Liver (tissue), 9 donors: ENCODE measurements around the gene FCN1. TPM values are rescaled to one million over a fixed set of nuclear protein-coding genes. Genes with fewer than 3 reads are reported as not detected.

Experiments used
- DNase-seq: peaks from one replicate; pipeline ENCODE4 v3.0.0-alpha.2; 2017; ENCODE audit warnings: low spot score
- H3K27ac ChIP-seq, 2 donors: one replicate each; pipeline ENCODE4 v1.7.0; 2013; ENCODE audit warnings: inconsistent platforms in 2 of 2, low read length in 2 of 2, control low read depth in 1 of 2, low read depth in 1 of 2, mild to moderate bottlenecking in 1 of 2
- H3K27me3 ChIP-seq, 4 donors: one replicate each; pipeline versions ENCODE4 v1.6.1 to v1.7.0; 2013; ENCODE audit warnings: low read length in 3 of 4, inconsistent platforms in 1 of 4, mild to moderate bottlenecking in 1 of 4, moderate library complexity in 1 of 4; ENCODE audit not compliant: control insufficient read depth in 4 of 4, insufficient read depth in 4 of 4
- H3K36me3 ChIP-seq, 4 donors: one replicate each; pipeline versions ENCODE4 v1.6.1 to v1.7.0; 2013; ENCODE audit warnings: low read length in 3 of 4, mild to moderate bottlenecking in 3 of 4, low read depth in 1 of 4, moderate library complexity in 1 of 4; ENCODE audit not compliant: control insufficient read depth in 4 of 4, insufficient read depth in 3 of 4
- H3K4me1 ChIP-seq, 4 donors: one replicate each; pipeline versions ENCODE4 v1.6.1 to v1.7.0; 2013; ENCODE audit warnings: low read length in 3 of 4, mild to moderate bottlenecking in 3 of 4, moderate library complexity in 1 of 4; ENCODE audit not compliant: control insufficient read depth in 4 of 4, insufficient read depth in 4 of 4
- H3K4me3 ChIP-seq, 3 donors: one replicate each; pipeline versions ENCODE4 v1.6.1 to v1.7.0; 2013; ENCODE audit warnings: low read length in 3 of 3, control low read depth in 1 of 3, low read depth in 1 of 3, mild to moderate bottlenecking in 1 of 3
- H3K9ac ChIP-seq, 2 donors: one replicate each; pipeline ENCODE4 v1.7.0; 2013; ENCODE audit warnings: low read length in 2 of 2, mild to moderate bottlenecking in 2 of 2, moderate library complexity in 2 of 2, control low read depth in 1 of 2, low read depth in 1 of 2
- H3K9me3 ChIP-seq, 4 donors: one replicate each; pipeline versions ENCODE4 v1.6.1 to v1.7.0; 2013; ENCODE audit warnings: low read length in 3 of 4; ENCODE audit not compliant: control insufficient read depth in 4 of 4
- EGR1 ChIP-seq, 2 donors: IDR thresholded peaks; 2 replicates each; pipeline ENCODE4 v1.6.1; 2016 to 2018; ENCODE audit warnings: antibody characterized with exemption in 2 of 2, low read depth in 2 of 2
- FOXA1 ChIP-seq: IDR thresholded peaks from 2 replicates; pipeline ENCODE4 v1.6.1; 2016; ENCODE audit warnings: antibody characterized with exemption
- FOXA2 ChIP-seq: IDR thresholded peaks from 2 replicates; pipeline ENCODE4 v1.6.1; 2016; ENCODE audit warnings: antibody characterized with exemption
- GABPA ChIP-seq, 2 donors: IDR thresholded peaks in 1 of 2; conservative IDR thresholded peaks in 1 of 2; 2 replicates each; pipeline ENCODE4 v1.6.1; 2016; ENCODE audit warnings: antibody characterized with exemption in 2 of 2, mild to moderate bottlenecking in 1 of 2, moderate library complexity in 1 of 2
- HNF4A ChIP-seq, 2 donors: conservative IDR thresholded peaks; 2 replicates each; pipeline ENCODE4 v1.6.1; 2016; ENCODE audit warnings: antibody characterized with exemption in 2 of 2, mild to moderate bottlenecking in 2 of 2
- HNF4G ChIP-seq: IDR thresholded peaks from 2 replicates; pipeline ENCODE4 v1.6.1; 2016; ENCODE audit warnings: antibody characterized with exemption
- JUND ChIP-seq, 2 donors: IDR thresholded peaks; 2 replicates each; pipeline ENCODE4 v1.6.1; 2016; ENCODE audit warnings: antibody characterized with exemption in 2 of 2
- NR2F2 ChIP-seq: IDR thresholded peaks from 2 replicates; pipeline ENCODE4 v1.6.1; 2016; ENCODE audit warnings: antibody characterized with exemption
- RXRA ChIP-seq, 2 donors: IDR thresholded peaks; 2 replicates each; pipeline ENCODE4 v1.6.1; 2017 to 2018; ENCODE audit warnings: antibody characterized with exemption in 2 of 2, mild to moderate bottlenecking in 1 of 2
- SP1 ChIP-seq: IDR thresholded peaks from 2 replicates; pipeline ENCODE4 v1.6.1; 2018; ENCODE audit warnings: antibody characterized with exemption, mild to moderate bottlenecking
- TAF1 ChIP-seq: conservative IDR thresholded peaks from 2 replicates; pipeline ENCODE4 v1.6.1; 2016; ENCODE audit warnings: antibody characterized with exemption, mild to moderate bottlenecking
- WGBS: extraction: QIAGEN DNeasy Blood & Tissue Kit; methylation state at CpG from one replicate; pipeline ENCODE4 v1.1.7; 2013; 5-methylcytosine and 5-hydroxymethylcytosine counted together
- polyA plus RNA-seq, 2 donors: library from polyadenylated mRNA; stranded (reverse) in 1 of 2; unstranded in 1 of 2; fragments of 200-250 nt in 1 of 2; fragments of >200 nt in 1 of 2; fragmentation: Nextera tagmentation in 1 of 2; extraction: Ambion mirVana in 1 of 2; gene quantifications; one replicate each; pipeline versions ENCODE4 v1.2.1 to v1.2.3, GENCODE V29; 2013 to 2015
- total RNA-seq, 2 donors: library from RNA; depleted of rRNA; stranded (reverse); fragments of >200 nt; gene quantifications; one replicate each; pipeline ENCODE4 v1.2.3, GENCODE V29; 2014
- TF ChIP-seq, protein P1 (sequence below): fragments of 150-350 bp; IDR thresholded peaks from 2 replicates; pipeline ENCODE4 v1.5.1; 2017; ENCODE audit warnings: improper control_type of control experiment, low read depth, low read length; ENCODE audit not compliant: missing input control
- TF ChIP-seq, protein P2 (sequence below): IDR thresholded peaks from 2 replicates; pipeline ENCODE4 v1.6.1; 2016; ENCODE audit warnings: antibody characterized with exemption
- TF ChIP-seq, protein P3 (sequence below): IDR thresholded peaks from 2 replicates; pipeline ENCODE4 v1.6.1; 2016; ENCODE audit warnings: antibody characterized with exemption
- TF ChIP-seq, protein P4 (sequence below): IDR thresholded peaks from 2 replicates; pipeline ENCODE4 v1.6.1; 2016; ENCODE audit warnings: antibody characterized with exemption
- TF ChIP-seq, protein P5 (sequence below): IDR thresholded peaks from 2 replicates; pipeline ENCODE4 v1.6.1; 2016; ENCODE audit warnings: antibody characterized with exemption, mild to moderate bottlenecking
- donor health status: healthy.
- donor health status: healthy.
- donor health status: healthy.
- donor health status: healthy.
- donor health status: healthy.

The FCN1 gene
- total and polyA plus RNA-seq, 4 donors: 0.97 to 15.0 (median 5.4) TPM

DNA sequence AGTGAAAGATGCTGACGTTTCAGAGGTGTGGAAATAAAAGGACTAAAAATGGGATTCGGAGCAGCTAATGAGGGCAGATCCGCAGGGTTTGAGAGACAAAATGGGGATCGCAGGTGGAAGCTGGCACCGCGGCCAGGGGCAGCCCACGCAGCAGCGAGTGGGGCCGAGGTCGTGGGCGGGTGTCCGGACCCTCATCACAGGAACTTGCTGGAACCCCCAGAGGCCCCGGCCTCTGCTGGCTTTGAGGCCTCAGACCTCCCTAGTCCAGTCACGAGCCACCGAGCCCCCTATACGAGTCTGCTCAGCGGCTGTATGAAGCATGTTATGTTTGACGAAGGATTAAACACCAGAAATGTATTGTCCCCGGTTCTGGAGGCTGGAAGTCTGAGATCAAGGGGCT is 45.8 kb upstream of the FCN1 start:
- WGBS: 91% methylated on average over 19 of the region's 19 CpGs
- no peak for TF ChIP-seq RXRA (IDR thresholded peaks at IDR 0.05)
- TF ChIP-seq, protein P1, sequence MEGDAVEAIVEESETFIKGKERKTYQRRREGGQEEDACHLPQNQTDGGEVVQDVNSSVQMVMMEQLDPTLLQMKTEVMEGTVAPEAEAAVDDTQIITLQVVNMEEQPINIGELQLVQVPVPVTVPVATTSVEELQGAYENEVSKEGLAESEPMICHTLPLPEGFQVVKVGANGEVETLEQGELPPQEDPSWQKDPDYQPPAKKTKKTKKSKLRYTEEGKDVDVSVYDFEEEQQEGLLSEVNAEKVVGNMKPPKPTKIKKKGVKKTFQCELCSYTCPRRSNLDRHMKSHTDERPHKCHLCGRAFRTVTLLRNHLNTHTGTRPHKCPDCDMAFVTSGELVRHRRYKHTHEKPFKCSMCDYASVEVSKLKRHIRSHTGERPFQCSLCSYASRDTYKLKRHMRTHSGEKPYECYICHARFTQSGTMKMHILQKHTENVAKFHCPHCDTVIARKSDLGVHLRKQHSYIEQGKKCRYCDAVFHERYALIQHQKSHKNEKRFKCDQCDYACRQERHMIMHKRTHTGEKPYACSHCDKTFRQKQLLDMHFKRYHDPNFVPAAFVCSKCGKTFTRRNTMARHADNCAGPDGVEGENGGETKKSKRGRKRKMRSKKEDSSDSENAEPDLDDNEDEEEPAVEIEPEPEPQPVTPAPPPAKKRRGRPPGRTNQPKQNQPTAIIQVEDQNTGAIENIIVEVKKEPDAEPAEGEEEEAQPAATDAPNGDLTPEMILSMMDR: no peak
- no peak for TF ChIP-seq GABPA (IDR thresholded peaks at IDR 0.05 in 1 of 2, conservative IDR thresholded peaks at IDR 0.05 in 1 of 2)
- TF ChIP-seq, protein P2, sequence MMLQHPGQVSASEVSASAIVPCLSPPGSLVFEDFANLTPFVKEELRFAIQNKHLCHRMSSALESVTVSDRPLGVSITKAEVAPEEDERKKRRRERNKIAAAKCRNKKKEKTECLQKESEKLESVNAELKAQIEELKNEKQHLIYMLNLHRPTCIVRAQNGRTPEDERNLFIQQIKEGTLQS: no peak
- TF ChIP-seq HNF4G: no peak
- TF ChIP-seq TAF1: no peak
- TF ChIP-seq, protein P3, sequence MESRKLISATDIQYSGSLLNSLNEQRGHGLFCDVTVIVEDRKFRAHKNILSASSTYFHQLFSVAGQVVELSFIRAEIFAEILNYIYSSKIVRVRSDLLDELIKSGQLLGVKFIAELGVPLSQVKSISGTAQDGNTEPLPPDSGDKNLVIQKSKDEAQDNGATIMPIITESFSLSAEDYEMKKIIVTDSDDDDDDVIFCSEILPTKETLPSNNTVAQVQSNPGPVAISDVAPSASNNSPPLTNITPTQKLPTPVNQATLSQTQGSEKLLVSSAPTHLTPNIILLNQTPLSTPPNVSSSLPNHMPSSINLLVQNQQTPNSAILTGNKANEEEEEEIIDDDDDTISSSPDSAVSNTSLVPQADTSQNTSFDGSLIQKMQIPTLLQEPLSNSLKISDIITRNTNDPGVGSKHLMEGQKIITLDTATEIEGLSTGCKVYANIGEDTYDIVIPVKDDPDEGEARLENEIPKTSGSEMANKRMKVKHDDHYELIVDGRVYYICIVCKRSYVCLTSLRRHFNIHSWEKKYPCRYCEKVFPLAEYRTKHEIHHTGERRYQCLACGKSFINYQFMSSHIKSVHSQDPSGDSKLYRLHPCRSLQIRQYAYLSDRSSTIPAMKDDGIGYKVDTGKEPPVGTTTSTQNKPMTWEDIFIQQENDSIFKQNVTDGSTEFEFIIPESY: no peak
- TF ChIP-seq SP1: no peak
- no peak for TF ChIP-seq HNF4A (conservative IDR thresholded peaks at IDR 0.05)
- TF ChIP-seq, protein P4, sequence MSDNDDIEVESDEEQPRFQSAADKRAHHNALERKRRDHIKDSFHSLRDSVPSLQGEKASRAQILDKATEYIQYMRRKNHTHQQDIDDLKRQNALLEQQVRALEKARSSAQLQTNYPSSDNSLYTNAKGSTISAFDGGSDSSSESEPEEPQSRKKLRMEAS: no peak
- TF ChIP-seq JUND (IDR thresholded peaks at IDR 0.05): no peak
- no peak for TF ChIP-seq EGR1 (IDR thresholded peaks at IDR 0.05; ENCODE audit: low read depth in 2 of 2)
- no peak for TF ChIP-seq FOXA2
- TF ChIP-seq, protein P5, sequence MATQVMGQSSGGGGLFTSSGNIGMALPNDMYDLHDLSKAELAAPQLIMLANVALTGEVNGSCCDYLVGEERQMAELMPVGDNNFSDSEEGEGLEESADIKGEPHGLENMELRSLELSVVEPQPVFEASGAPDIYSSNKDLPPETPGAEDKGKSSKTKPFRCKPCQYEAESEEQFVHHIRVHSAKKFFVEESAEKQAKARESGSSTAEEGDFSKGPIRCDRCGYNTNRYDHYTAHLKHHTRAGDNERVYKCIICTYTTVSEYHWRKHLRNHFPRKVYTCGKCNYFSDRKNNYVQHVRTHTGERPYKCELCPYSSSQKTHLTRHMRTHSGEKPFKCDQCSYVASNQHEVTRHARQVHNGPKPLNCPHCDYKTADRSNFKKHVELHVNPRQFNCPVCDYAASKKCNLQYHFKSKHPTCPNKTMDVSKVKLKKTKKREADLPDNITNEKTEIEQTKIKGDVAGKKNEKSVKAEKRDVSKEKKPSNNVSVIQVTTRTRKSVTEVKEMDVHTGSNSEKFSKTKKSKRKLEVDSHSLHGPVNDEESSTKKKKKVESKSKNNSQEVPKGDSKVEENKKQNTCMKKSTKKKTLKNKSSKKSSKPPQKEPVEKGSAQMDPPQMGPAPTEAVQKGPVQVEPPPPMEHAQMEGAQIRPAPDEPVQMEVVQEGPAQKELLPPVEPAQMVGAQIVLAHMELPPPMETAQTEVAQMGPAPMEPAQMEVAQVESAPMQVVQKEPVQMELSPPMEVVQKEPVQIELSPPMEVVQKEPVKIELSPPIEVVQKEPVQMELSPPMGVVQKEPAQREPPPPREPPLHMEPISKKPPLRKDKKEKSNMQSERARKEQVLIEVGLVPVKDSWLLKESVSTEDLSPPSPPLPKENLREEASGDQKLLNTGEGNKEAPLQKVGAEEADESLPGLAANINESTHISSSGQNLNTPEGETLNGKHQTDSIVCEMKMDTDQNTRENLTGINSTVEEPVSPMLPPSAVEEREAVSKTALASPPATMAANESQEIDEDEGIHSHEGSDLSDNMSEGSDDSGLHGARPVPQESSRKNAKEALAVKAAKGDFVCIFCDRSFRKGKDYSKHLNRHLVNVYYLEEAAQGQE: no peak

DNA sequence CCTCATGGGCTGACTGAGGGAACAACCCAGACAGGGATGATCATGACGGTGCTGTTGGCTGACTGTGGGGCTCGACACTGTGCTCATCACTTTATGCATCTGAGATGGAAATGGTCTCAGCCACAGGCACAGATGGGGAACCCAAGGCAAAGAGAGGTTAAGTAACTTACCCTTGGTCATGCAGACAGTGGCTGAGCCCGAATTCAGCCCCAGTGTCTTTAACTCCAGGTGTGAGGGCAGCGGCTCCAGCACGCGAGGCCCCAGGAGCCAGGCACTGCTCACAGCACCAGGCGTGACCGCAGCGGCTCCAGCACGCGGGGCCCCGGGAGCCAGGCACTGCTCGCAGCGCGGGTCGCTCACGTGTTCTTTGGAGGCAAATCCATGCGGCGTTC is 45.3 kb upstream of the FCN1 start:
- 89% methylated on average over 19 of the region's 19 CpGs for WGBS
- TF ChIP-seq NR2F2 (no peak), EGR1 (IDR thresholded peaks at IDR 0.05; ENCODE audit: low read depth in 2 of 2) (no peak), TAF1 (no peak), FOXA1 (no peak), HNF4G (no peak), JUND (IDR thresholded peaks at IDR 0.05) (no peak), SP1 (no peak), FOXA2 (no peak), RXRA (IDR thresholded peaks at IDR 0.05) (no peak), GABPA (IDR thresholded peaks at IDR 0.05 in 1 of 2, conservative IDR thresholded peaks at IDR 0.05 in 1 of 2) (no peak)
- TF ChIP-seq, protein P1: no peak
- TF ChIP-seq, protein P2: no peak
- TF ChIP-seq, protein P3: no peak
- Histone ChIP-seq H3K9ac (no peak overlapping the region), H3K4me3 (no peak overlapping the region), H3K27me3 (peaks cover 0 to 2% (median 0%) of the 10 kb centered on the region in 4 donors), H3K27ac (no peak overlapping the region), H3K36me3 (no peaks in the 10 kb centered on the region), H3K4me1 (no peaks in the 10 kb centered on the region), H3K9me3 (peaks cover 0 to 3% (median 0%) of the 10 kb centered on the region in 4 donors)
- no peak for DNase-seq

More for the DNA sequence above, 45.8 kb upstream of the FCN1 start:
- Histone ChIP-seq H3K4me1 (no peaks in the 10 kb centered on the region), H3K36me3 (no peaks in the 10 kb centered on the region), H3K27me3 (peaks cover 0 to 4% (median 1%) of the 10 kb centered on the region in 4 donors), H3K9ac (no peak overlapping the region), H3K27ac (no peak overlapping the region), H3K9me3 (peaks cover 0 to 1% (median 0%) of the 10 kb centered on the region in 4 donors), H3K4me3 (no peak overlapping the region)
- DNase-seq: no peak
